WTC11 (cell line): Measurements from ENCODE around the gene KCNG4.

Experiments
- NR1H2 ChIP-seq: sonication (generic); formaldehyde crosslinking; IDR thresholded peaks from 2 replicates; pipeline ENCODE4 v1.9.0; 2021; ENCODE audit warnings: mild to moderate bottlenecking, moderate library complexity, missing genetic modification reagents
- TF ChIP-seq, protein P1 (sequence below): sonication (generic); formaldehyde crosslinking; IDR thresholded peaks from 2 replicates; pipeline ENCODE4 v1.8.1; 2023; ENCODE audit warnings: mild to moderate bottlenecking, missing genetic modification reagents, moderate library complexity
- TF ChIP-seq, protein P2 (sequence below): fragments of 200-600 bp; IDR thresholded peaks from 2 replicates; pipeline ENCODE4 v1.8.0; 2022; ENCODE audit warnings: antibody characterized with exemption

DNA sequence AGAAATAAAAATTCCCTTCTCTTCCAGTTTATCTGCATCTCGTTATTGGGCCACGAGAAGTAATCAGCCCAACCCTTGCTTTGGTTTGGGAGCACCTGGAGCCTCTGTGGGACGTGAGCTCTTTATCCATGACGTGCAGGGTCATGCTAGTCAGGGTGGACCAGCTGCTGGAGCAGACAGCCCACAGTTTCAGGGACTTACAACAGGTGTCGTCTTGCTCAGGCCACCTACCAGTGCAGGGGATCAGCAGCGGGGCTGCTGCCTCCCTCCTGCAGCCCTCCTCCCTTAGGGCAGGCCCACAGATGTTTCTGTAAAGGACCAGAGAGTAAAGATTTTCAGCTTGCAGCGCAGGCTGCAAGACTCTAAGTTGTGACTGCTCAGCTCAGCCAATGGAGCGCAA is 31.9 kb downstream of the KCNG4 start:
- TF ChIP-seq, protein P1, sequence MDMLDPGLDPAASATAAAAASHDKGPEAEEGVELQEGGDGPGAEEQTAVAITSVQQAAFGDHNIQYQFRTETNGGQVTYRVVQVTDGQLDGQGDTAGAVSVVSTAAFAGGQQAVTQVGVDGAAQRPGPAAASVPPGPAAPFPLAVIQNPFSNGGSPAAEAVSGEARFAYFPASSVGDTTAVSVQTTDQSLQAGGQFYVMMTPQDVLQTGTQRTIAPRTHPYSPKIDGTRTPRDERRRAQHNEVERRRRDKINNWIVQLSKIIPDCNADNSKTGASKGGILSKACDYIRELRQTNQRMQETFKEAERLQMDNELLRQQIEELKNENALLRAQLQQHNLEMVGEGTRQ (CRISPR knock-in tag): no peak
- TF ChIP-seq NR1H2 (CRISPR knock-in tag): no peak
- TF ChIP-seq, protein P2, sequence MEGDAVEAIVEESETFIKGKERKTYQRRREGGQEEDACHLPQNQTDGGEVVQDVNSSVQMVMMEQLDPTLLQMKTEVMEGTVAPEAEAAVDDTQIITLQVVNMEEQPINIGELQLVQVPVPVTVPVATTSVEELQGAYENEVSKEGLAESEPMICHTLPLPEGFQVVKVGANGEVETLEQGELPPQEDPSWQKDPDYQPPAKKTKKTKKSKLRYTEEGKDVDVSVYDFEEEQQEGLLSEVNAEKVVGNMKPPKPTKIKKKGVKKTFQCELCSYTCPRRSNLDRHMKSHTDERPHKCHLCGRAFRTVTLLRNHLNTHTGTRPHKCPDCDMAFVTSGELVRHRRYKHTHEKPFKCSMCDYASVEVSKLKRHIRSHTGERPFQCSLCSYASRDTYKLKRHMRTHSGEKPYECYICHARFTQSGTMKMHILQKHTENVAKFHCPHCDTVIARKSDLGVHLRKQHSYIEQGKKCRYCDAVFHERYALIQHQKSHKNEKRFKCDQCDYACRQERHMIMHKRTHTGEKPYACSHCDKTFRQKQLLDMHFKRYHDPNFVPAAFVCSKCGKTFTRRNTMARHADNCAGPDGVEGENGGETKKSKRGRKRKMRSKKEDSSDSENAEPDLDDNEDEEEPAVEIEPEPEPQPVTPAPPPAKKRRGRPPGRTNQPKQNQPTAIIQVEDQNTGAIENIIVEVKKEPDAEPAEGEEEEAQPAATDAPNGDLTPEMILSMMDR: no peak
